Endothelial cell of umbilical vein (primary cell): ENCODE data around the gene PTRH1. TPM values are rescaled to one million over a fixed set of nuclear protein-coding genes. Genes with fewer than 3 reads are reported as not detected.
A peak's percentile ranks its signal among the peaks of the same experiment; 100 is the strongest.

Experiments
- BruUV-seq: library from RNA; stranded (reverse); fragments of 400-500 nt; replicated peaks from 2 replicates; lab custom pipeline; 2021; lab: Mats Ljungman, UMichigan
- CTCF ChIA-PET: fragments of 300-600, 350-600 bp; sonication (Branson Sonifier 250); formaldehyde crosslinking; loops from one replicate; lab custom pipeline; 2021; ENCODE audit warnings: antibody characterized with exemption, inconsistent platforms; lab: Charles Lee
- POLR2A ChIA-PET: fragments of 300-600, 350-600 bp; sonication (Branson Sonifier 250); formaldehyde crosslinking; loops from one replicate; lab custom pipeline; 2021; ENCODE audit warnings: antibody characterized with exemption, inconsistent platforms; lab: Charles Lee
- DNase-seq: peaks from one replicate; pipeline ENCODE4 v3.0.0-alpha.2; 2011; ENCODE audit warnings: low read depth, low spot score
- FAIRE-seq: peaks from 2 replicates; lab custom pipeline; 2011; peaks lifted over from hg19 to GRCh38; lab: Jason Lieb, UNC
- H2AFZ ChIP-seq: 2 replicates; pipeline ENCODE4 v1.6.0; 2012; ENCODE audit warnings: low read depth, low read length, control low read depth, inconsistent platforms
- H3K27ac ChIP-seq: 2 replicates; pipeline ENCODE4 v1.5.1; 2011; ENCODE audit warnings: low read depth, mild to moderate bottlenecking, control low read depth, low read length, moderate library complexity; ENCODE audit not compliant: insufficient read depth
- H3K27me3 ChIP-seq, 2 experiments: 2 replicates each; pipeline versions ENCODE4 v1.6.0 to v1.6.1; 2011; ENCODE audit warnings: low read length in 2 of 2, mixed read lengths in 1 of 2; ENCODE audit not compliant: control insufficient read depth in 2 of 2, insufficient read depth in 2 of 2
- H3K36me3 ChIP-seq, 2 experiments: 2 replicates in 1 of 2; 3 replicates in 1 of 2; pipeline ENCODE4 v1.5.1; 2011; ENCODE audit warnings: low read length in 2 of 2, mild to moderate bottlenecking in 1 of 2, moderate library complexity in 1 of 2; ENCODE audit not compliant: control insufficient read depth in 2 of 2, insufficient read depth in 2 of 2; ENCODE audit errors: extremely low read depth in 1 of 2
- H3K4me1 ChIP-seq: 3 replicates; pipeline ENCODE4 v1.5.1; 2011; ENCODE audit warnings: mild to moderate bottlenecking, low read length; ENCODE audit not compliant: control insufficient read depth, insufficient read depth; ENCODE audit errors: extremely low read depth
- H3K4me2 ChIP-seq: 2 replicates; pipeline ENCODE4 v1.6.1; 2011; ENCODE audit warnings: low read length, control low read depth, mixed read lengths; ENCODE audit not compliant: insufficient read depth
- H3K4me3 ChIP-seq, 3 experiments: fragments of 200-600 bp in 1 of 3; sonication (generic), shearing (Covaris generic) in 1 of 3; replicated peaks in 1 of 3; 2 replicates each; pipeline ENCODE4 v1.5.1; 2011 to 2016; ENCODE audit warnings: control low read depth in 3 of 3, low read length in 3 of 3, mild to moderate bottlenecking in 2 of 3, inconsistent platforms in 1 of 3, low read depth in 1 of 3, moderate library complexity in 1 of 3; ENCODE audit not compliant: insufficient read depth in 1 of 3
- H3K79me2 ChIP-seq: 2 replicates; pipeline ENCODE4 v1.6.0; 2012; ENCODE audit warnings: low read length, inconsistent platforms; ENCODE audit not compliant: control insufficient read depth, insufficient read depth
- H3K9ac ChIP-seq: replicated peaks from 2 replicates; pipeline ENCODE3; 2011; ENCODE audit warnings: low read length, control low read depth; ENCODE audit not compliant: insufficient read depth; ENCODE audit errors: extremely low read depth
- H3K9me1 ChIP-seq: replicated peaks from 3 replicates; pipeline ENCODE4 v1.6.0; 2011; ENCODE audit warnings: mild to moderate bottlenecking, low read length; ENCODE audit not compliant: control insufficient read depth, insufficient read depth; ENCODE audit errors: extremely low read depth
- H3K9me3 ChIP-seq: replicated peaks from 2 replicates; pipeline ENCODE4 v1.5.1; 2012; ENCODE audit warnings: low read length, inconsistent platforms; ENCODE audit not compliant: control insufficient read depth, insufficient read depth
- H4K20me1 ChIP-seq: replicated peaks from 2 replicates; pipeline ENCODE3; 2011; ENCODE audit warnings: mild to moderate bottlenecking, low read length; ENCODE audit not compliant: control insufficient read depth, insufficient read depth; ENCODE audit errors: extremely low read depth
- CTCF ChIP-seq, 2 donors: IDR thresholded peaks; 1 replicate in 1 of 2; 2 replicates in 1 of 2; pipeline ENCODE4 v1.5.1; 2011; ENCODE audit warnings: low read length in 2 of 2, mild to moderate bottlenecking in 2 of 2, moderate library complexity in 2 of 2, control low read depth in 1 of 2, inconsistent platforms in 1 of 2, low read depth in 1 of 2; ENCODE audit not compliant: insufficient read depth in 1 of 2; ENCODE audit errors: extremely low read depth in 1 of 2
- EZH2 ChIP-seq: IDR thresholded peaks from 2 replicates; pipeline ENCODE4 v1.6.1; 2012; ENCODE audit warnings: borderline replicate concordance, low read depth, mild to moderate bottlenecking, moderate library complexity, low read length, inconsistent platforms; ENCODE audit not compliant: severe bottlenecking
- FOS ChIP-seq: IDR thresholded peaks from 2 replicates; pipeline ENCODE4 v1.6.1; 2011; ENCODE audit warnings: mild to moderate bottlenecking, low read length, moderate library complexity, borderline replicate concordance; ENCODE audit not compliant: insufficient read depth
- JUN ChIP-seq: IDR thresholded peaks from 2 replicates; pipeline ENCODE4 v1.6.1; 2011; ENCODE audit warnings: borderline replicate concordance, low read depth; ENCODE audit not compliant: insufficient read length, insufficient read depth
- MAX ChIP-seq: IDR thresholded peaks from 2 replicates; pipeline ENCODE4 v1.6.1; 2011; ENCODE audit not compliant: insufficient read depth, insufficient read length
- POLR2A ChIP-seq: IDR thresholded peaks from 2 replicates; pipeline ENCODE4 v1.6.1; 2012; ENCODE audit warnings: low read depth, mild to moderate bottlenecking, control low read depth, low read length
- POLR2AphosphoS5 ChIP-seq: IDR thresholded peaks from 2 replicates; pipeline ENCODE4 v1.6.1; 2012; ENCODE audit warnings: low read depth, mild to moderate bottlenecking, control low read depth, low read length, moderate library complexity; ENCODE audit not compliant: insufficient read depth
- dilution Hi-C: fragments of 300-500 bp; cut with MboI; formaldehyde crosslinking; loops from one replicate; pipeline ENCODE4 v1.15.0; 2019; ENCODE audit warnings: low sequenced_read_pairs; ENCODE audit not compliant: extremely low pct_ligation_motif_present
- intact Hi-C: fragments of 100-400 bp; cut with micrococcal nuclease; formaldehyde crosslinking; loops from one replicate; pipeline ENCODE4 v1.10.0; 2022
- polyA plus RNA-seq, 4 experiments: library from polyadenylated mRNA; depleted of rRNA in 3 of 4; stranded (reverse) in 3 of 4; unstranded in 1 of 4; fragments of >200 nt; gene quantifications; 2 replicates each; pipeline versions ENCODE4 v1.2.1 to v1.2.3, GENCODE V29; 2011 to 2012; ENCODE audit warnings: missing spikeins in 1 of 4
- total RNA-seq: library from RNA; stranded (reverse); gene quantifications from 2 replicates; pipeline ENCODE4 v1.2.3, GENCODE V29; 2021

PTRH1 gene
- total and polyA plus RNA-seq, 2 donors (not counting 3 experiments of a cell fraction or from before 2014, with no cell fraction given): 25.1 to 52.2 TPM

GRCh38 chr9:127716412-127716811 lies 949 bp upstream of the PTRH1 start:
- no peak for FAIRE-seq
- H3K9me1 ChIP-seq: no peaks in the 10 kb centered on the region
- dilution Hi-C loops: no loop called here
- no peak overlapping the region for H3K4me2 ChIP-seq
- H3K9ac ChIP-seq: no peak overlapping the region
- no peaks in the 10 kb centered on the region for H3K36me3 ChIP-seq
- H3K4me3 ChIP-seq: no peak overlapping the region
- H4K20me1 ChIP-seq: no peaks in the 10 kb centered on the region
- no peak overlapping the region for H2AFZ ChIP-seq
- peaks cover 5% of the 10 kb centered on the region for H3K79me2 ChIP-seq
- ChIA-PET POLR2A (no interaction called here), CTCF (interaction anchor here (2.5 kb wide), 1 partner anchor 18 kb away, joined by 30 read pairs; the partner anchor contains the start of gene TOR2A)
- intact Hi-C loops: loop anchor here (5.0 kb wide), 2 partner anchors 104 to 489 kb away; partner anchors contain the start of gene STXBP1
- TF ChIP-seq POLR2AphosphoS5: no peak
- TF ChIP-seq FOS: no peak
- no TSS peak for BruUV-seq
- H3K27ac ChIP-seq: no peak overlapping the region
- no peaks in the 10 kb centered on the region for H3K27me3 ChIP-seq
- DNase-seq: no peak
- no peaks in the 10 kb centered on the region for H3K9me3 ChIP-seq
- H3K4me1 ChIP-seq: peaks cover 5% of the 10 kb centered on the region

- Histone ChIP-seq H3K4me1 (peaks cover 5% of the 10 kb centered on the region), H3K4me2 (peak overlapping the region; percentile 88), H3K9me1 (no peaks in the 10 kb centered on the region), H3K79me2 (peaks cover 5% of the 10 kb centered on the region), H3K9ac (peak overlapping the region; percentile 74), H3K9me3 (no peaks in the 10 kb centered on the region), H3K4me3 (peak overlapping the region; percentile 67 to 88 (median 85)), H2AFZ (peak overlapping the region; percentile 80), H3K27me3 (no peaks in the 10 kb centered on the region), H3K36me3 (no peaks in the 10 kb centered on the region), H4K20me1 (no peaks in the 10 kb centered on the region), H3K27ac (peak overlapping the region; percentile 36)
- ChIA-PET POLR2A (interaction anchor here (0.9 kb wide), 1 partner anchor 20 kb away, joined by 3 read pairs; the partner anchor contains the start of gene TOR2A), CTCF (interaction anchor here (1.0 to 2.5 kb wide), 6 partner anchors 10 to 155 kb away, joined by 3 to 30 read pairs (median 5); partner anchors contain the start of gene TOR2A)
- TSS peak; percentile 46 for BruUV-seq
- dilution Hi-C loops: no loop called here
- intact Hi-C loops: loop anchor here (1.0 to 5.0 kb wide), 3 partner anchors 103 to 488 kb away; partner anchors contain the start of gene STXBP1
- FAIRE-seq (no peak), DNase-seq (no peak)
- no peak for TF ChIP-seq MAX
- no peak for TF ChIP-seq CTCF (IDR thresholded peaks at IDR 0.05; ENCODE audit: extremely low read depth in 1 of 2, insufficient read depth in 1 of 2, low read depth in 1 of 2, low read length in 2 of 2)
- TF ChIP-seq JUN: no peak
- no peak for TF ChIP-seq POLR2A
- no peak for TF ChIP-seq POLR2AphosphoS5
- no peak for TF ChIP-seq EZH2
- no peak for TF ChIP-seq FOS
These were observed 453 bp downstream of the PTRH1 start for GRCh38 chr9:127714951-127715469.
